H1 (cell line): ENCODE data around the gene CFAP100. TPM values are rescaled to one million over a fixed set of nuclear protein-coding genes. Genes with fewer than 3 reads are reported as not detected.

Experiments used
- ATF3 ChIP-seq: IDR thresholded peaks from 2 replicates; pipeline ENCODE4 v1.6.1; 2011; ENCODE audit warnings: low read depth, mild to moderate bottlenecking, low read length; ENCODE audit not compliant: insufficient read depth
- BRCA1 ChIP-seq: IDR thresholded peaks from 2 replicates; pipeline ENCODE4 v1.6.1; 2012; ENCODE audit warnings: low read depth, low read length, improper control_type of control experiment
- E2F6 ChIP-seq: IDR thresholded peaks from 2 replicates; pipeline ENCODE4 v1.6.1; 2012; ENCODE audit warnings: inconsistent platforms
- GTF2F1 ChIP-seq: IDR thresholded peaks from 2 replicates; pipeline ENCODE4 v1.6.1; 2012; ENCODE audit warnings: low read depth, low read length, improper control_type of control experiment, borderline replicate concordance
- KDM4A ChIP-seq: IDR thresholded peaks from one replicate; pipeline ENCODE4 v1.7.1; 2012; ENCODE audit warnings: low read depth, mild to moderate bottlenecking, moderate library complexity, low read length, inconsistent platforms; ENCODE audit not compliant: severe bottlenecking
- KDM5A ChIP-seq: fragments of 200-600 bp; IDR thresholded peaks from 2 replicates; pipeline ENCODE4 v1.7.1; 2012; ENCODE audit warnings: mild to moderate bottlenecking, low read length, inconsistent platforms, mixed read lengths
- PHF8 ChIP-seq: fragments of 200-600 bp; sonication (generic); conservative IDR thresholded peaks from 2 replicates; pipeline ENCODE4 v1.7.1; 2012; ENCODE audit warnings: low read depth, mild to moderate bottlenecking, inconsistent platforms, low read length, moderate library complexity
- POLR2A ChIP-seq, 2 experiments: IDR thresholded peaks; 1 replicate in 1 of 2; 2 replicates in 1 of 2; pipeline ENCODE4 v1.6.1; 2011; ENCODE audit warnings: low read depth in 2 of 2, low read length in 2 of 2, mild to moderate bottlenecking in 2 of 2; ENCODE audit errors: control extremely low read depth in 1 of 2
- POLR2AphosphoS5 ChIP-seq: IDR thresholded peaks from 2 replicates; pipeline ENCODE4 v1.6.1; 2011; ENCODE audit warnings: low read depth, low read length
- RNF2 ChIP-seq: fragments of 200-900, 300-1000 bp; sonication (generic); IDR thresholded peaks from 2 replicates; pipeline ENCODE4 v1.7.1; 2016; ENCODE audit warnings: borderline replicate concordance, low read depth, mild to moderate bottlenecking, antibody characterized with exemption, low read length; ENCODE audit not compliant: poor library complexity, severe bottlenecking; ENCODE audit errors: missing control alignments
- SIRT6 ChIP-seq: IDR thresholded peaks from one replicate; pipeline ENCODE4 v1.7.1; 2012; ENCODE audit warnings: low read length, inconsistent platforms
- SP1 ChIP-seq: IDR thresholded peaks from 2 replicates; pipeline ENCODE4 v1.6.1; 2011; ENCODE audit warnings: low read depth, low read length
- TBP ChIP-seq: IDR thresholded peaks from 2 replicates; pipeline ENCODE4 v1.6.1; 2011; ENCODE audit warnings: low read depth, low read length, improper control_type of control experiment
- YY1 ChIP-seq: IDR thresholded peaks from 2 replicates; pipeline ENCODE4 v1.6.1; 2011; ENCODE audit warnings: low read depth, mild to moderate bottlenecking, low read length
- polyA plus RNA-seq, 7 experiments: library from polyadenylated mRNA; depleted of rRNA in 3 of 7; stranded (reverse) in 5 of 7; unstranded in 2 of 7; fragments of >200 nt in 5 of 7; fragments of 200-250 nt in 2 of 7; gene quantifications; 1 replicate in 5 of 7; 2 replicates in 1 of 7; 4 replicates in 1 of 7; pipeline versions ENCODE4 v1.2.1 to v1.2.3, GENCODE V29; 2011 to 2013; ENCODE audit warnings: missing spikeins in 2 of 7, mixed read lengths in 2 of 7
- total RNA-seq: library from RNA; stranded (reverse); fragmentation: NEBNext Ultra II Directional; extraction: Animal tissue kit (Norgen Biotek cat#: 25700); gene quantifications from 2 replicates; pipeline ENCODE4 v1.2.1, GENCODE V29; 2021

The CFAP100 gene
- total and polyA plus RNA-seq, 2 of the 8 experiments (the other 6 are each of a cell fraction or from before 2014, with no cell fraction given): 0.17 TPM; not detected in 1

- TF ChIP-seq TBP (peak; percentile 95), KDM4A (peak; percentile 30), KDM5A (no peak), ATF3 (no peak), SIRT6 (no peak), YY1 (peak; percentile 42; the same call in 1 of the 2 replicates), POLR2A (IDR thresholded peaks at IDR 0.05; ENCODE audit: control extremely low read depth in 1 of 2, low read depth in 2 of 2, low read length in 2 of 2) (no peak), BRCA1 (no peak), RNF2 (peak; percentile 30), E2F6 (peak; percentile 87), GTF2F1 (no peak), POLR2AphosphoS5 (no peak), SP1 (no peak), PHF8 (no peak)
- TF ChIP-seq, all 59 proteins: peak for 7
These were observed at the start of gene CFAP100 (continued) for GRCh38 chr3:126394179-126394976.
